ENCODE data around the gene MGAT4C.

GRCh38 chr12:86198696-86199444, 57.3 kb downstream of the MGAT4C start:
- TF ChIP-seq POLR2A (IDR thresholded peaks at IDR 0.05): no peak
- TF ChIP-seq, protein P1, sequence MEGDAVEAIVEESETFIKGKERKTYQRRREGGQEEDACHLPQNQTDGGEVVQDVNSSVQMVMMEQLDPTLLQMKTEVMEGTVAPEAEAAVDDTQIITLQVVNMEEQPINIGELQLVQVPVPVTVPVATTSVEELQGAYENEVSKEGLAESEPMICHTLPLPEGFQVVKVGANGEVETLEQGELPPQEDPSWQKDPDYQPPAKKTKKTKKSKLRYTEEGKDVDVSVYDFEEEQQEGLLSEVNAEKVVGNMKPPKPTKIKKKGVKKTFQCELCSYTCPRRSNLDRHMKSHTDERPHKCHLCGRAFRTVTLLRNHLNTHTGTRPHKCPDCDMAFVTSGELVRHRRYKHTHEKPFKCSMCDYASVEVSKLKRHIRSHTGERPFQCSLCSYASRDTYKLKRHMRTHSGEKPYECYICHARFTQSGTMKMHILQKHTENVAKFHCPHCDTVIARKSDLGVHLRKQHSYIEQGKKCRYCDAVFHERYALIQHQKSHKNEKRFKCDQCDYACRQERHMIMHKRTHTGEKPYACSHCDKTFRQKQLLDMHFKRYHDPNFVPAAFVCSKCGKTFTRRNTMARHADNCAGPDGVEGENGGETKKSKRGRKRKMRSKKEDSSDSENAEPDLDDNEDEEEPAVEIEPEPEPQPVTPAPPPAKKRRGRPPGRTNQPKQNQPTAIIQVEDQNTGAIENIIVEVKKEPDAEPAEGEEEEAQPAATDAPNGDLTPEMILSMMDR (IDR thresholded peaks at IDR 0.05): no peak
